GM23338 (cell line): Measurements from ENCODE around the gene CNIH3. TPM values are rescaled to one million over a fixed set of nuclear protein-coding genes. Genes with fewer than 3 reads are reported as not detected.

Source experiments
- ATAC-seq: fragments of 200-7000 bp; cut with Tn5 transposase; 3 replicates; pipeline ENCODE4 v1.9.1; 2020
- DNase-seq: peaks from one replicate; pipeline ENCODE4 v3.0.0-alpha.2; 2015; ENCODE audit warnings: low spot score
- H2AFZ ChIP-seq: fragments of 200-600 bp; sonication (generic); 2 replicates; pipeline ENCODE4 v1.8.0; 2016; ENCODE audit warnings: antibody characterized with exemption, mild to moderate bottlenecking, moderate library complexity
- H3F3A ChIP-seq: fragments of 200-600 bp; sonication (generic); replicated peaks from 2 replicates; pipeline ENCODE4 v1.8.0; 2017; ENCODE audit warnings: antibody characterized with exemption, mixed run types, low read depth
- H3K27ac ChIP-seq: fragments of 200-600 bp; sonication (generic); 2 replicates; pipeline ENCODE4 v1.6.1; 2016; ENCODE audit warnings: low read depth
- H3K27me3 ChIP-seq: fragments of 200-600 bp; sonication (generic); 2 replicates; pipeline ENCODE4 v1.8.0; 2016; ENCODE audit warnings: mild to moderate bottlenecking, mixed run types, moderate library complexity; ENCODE audit not compliant: insufficient read depth
- H3K36me3 ChIP-seq: fragments of 200-600 bp; sonication (generic); 2 replicates; pipeline ENCODE4 v1.8.0; 2016; ENCODE audit warnings: mild to moderate bottlenecking; ENCODE audit not compliant: insufficient read depth
- H3K4me1 ChIP-seq: fragments of 200-600 bp; sonication (generic); 2 replicates; pipeline ENCODE4 v1.8.0; 2016; ENCODE audit warnings: mild to moderate bottlenecking, moderate library complexity; ENCODE audit not compliant: insufficient read depth
- H3K4me2 ChIP-seq: fragments of 200-600 bp; sonication (generic); 2 replicates; pipeline ENCODE4 v1.7.1; 2017; ENCODE audit warnings: mixed run types
- H3K4me3 ChIP-seq: fragments of 200-600 bp; sonication (generic); 2 replicates; pipeline ENCODE4 v1.6.1; 2016; ENCODE audit warnings: mixed run types
- H3K79me2 ChIP-seq: fragments of 200-600 bp; sonication (generic); replicated peaks from 2 replicates; pipeline ENCODE4 v1.8.0; 2017; ENCODE audit warnings: mild to moderate bottlenecking; ENCODE audit not compliant: insufficient read depth
- H3K9me2 ChIP-seq: fragments of 200-600 bp; sonication (generic); 2 replicates; pipeline ENCODE4 v1.8.0; 2017; ENCODE audit not compliant: insufficient read depth
- H4K20me1 ChIP-seq: fragments of 200-600 bp; sonication (generic); replicated peaks from 2 replicates; pipeline ENCODE4 v1.8.0; 2017; ENCODE audit warnings: mild to moderate bottlenecking; ENCODE audit not compliant: insufficient read depth
- H3K27ac Mint-ChIP-seq: 2 replicates; pipeline ENCODE4 v1.8.0; 2020; ENCODE audit warnings: inconsistent platforms, mild to moderate bottlenecking, moderate library complexity, mixed read lengths
- H3K27me3 Mint-ChIP-seq: 3 replicates; pipeline ENCODE4 v1.8.0; 2022; ENCODE audit warnings: low read depth, mild to moderate bottlenecking, moderate library complexity, mixed read lengths, inconsistent platforms; ENCODE audit not compliant: insufficient read depth, poor library complexity
- H3K36me3 Mint-ChIP-seq: 3 replicates; pipeline ENCODE4 v1.8.0; 2021; ENCODE audit warnings: low read depth, mild to moderate bottlenecking, inconsistent platforms, moderate library complexity, mixed read lengths
- H3K4me1 Mint-ChIP-seq: 3 replicates; pipeline ENCODE4 v1.8.0; 2020; ENCODE audit warnings: mild to moderate bottlenecking, inconsistent platforms, mixed read lengths
- H3K4me3 Mint-ChIP-seq: 3 replicates; pipeline ENCODE4 v1.8.0; 2021; ENCODE audit warnings: moderate library complexity, mild to moderate bottlenecking, inconsistent platforms, mixed read lengths
- H3K9me3 Mint-ChIP-seq: 3 replicates; pipeline ENCODE4 v1.8.0; 2020; ENCODE audit warnings: moderate library complexity, mild to moderate bottlenecking, inconsistent platforms, mixed read lengths
- CREB1 ChIP-seq: fragments of 250-450 bp; sonication (Bioruptor Pico); IDR thresholded peaks from 2 replicates; pipeline ENCODE4 v1.5.0; 2020; ENCODE audit warnings: low read depth, mild to moderate bottlenecking, moderate library complexity
- EZH2 ChIP-seq: fragments of 200-600 bp; sonication (generic); IDR thresholded peaks from one replicate; pipeline ENCODE4 v1.8.0; 2017; ENCODE audit warnings: antibody characterized with exemption, mild to moderate bottlenecking, low read depth; ENCODE audit not compliant: unreplicated experiment
- EZH2phosphoT487 ChIP-seq: fragments of 200-600 bp; sonication (generic); IDR thresholded peaks from one replicate; pipeline ENCODE4 v1.8.1; 2018; ENCODE audit warnings: antibody characterized with exemption; ENCODE audit not compliant: unreplicated experiment
- JUNB ChIP-seq: IDR thresholded peaks from one replicate; pipeline ENCODE4 v1.6.1; 2016; ENCODE audit warnings: antibody characterized with exemption; ENCODE audit not compliant: unreplicated experiment
- NANOG ChIP-seq: IDR thresholded peaks from 2 replicates; pipeline ENCODE4 v1.6.1; 2016; ENCODE audit warnings: antibody characterized with exemption, borderline replicate concordance
- REST ChIP-seq: IDR thresholded peaks from one replicate; pipeline ENCODE4 v1.6.1; 2018; ENCODE audit warnings: antibody characterized with exemption; ENCODE audit not compliant: unreplicated experiment
- STAT1 ChIP-seq: IDR thresholded peaks from one replicate; pipeline ENCODE4 v1.6.1; 2016; ENCODE audit warnings: antibody characterized with exemption; ENCODE audit not compliant: unreplicated experiment
- ZNF114 ChIP-seq: fragments of 250-450 bp; sonication (Bioruptor Pico); IDR thresholded peaks from 2 replicates; pipeline ENCODE4 v1.5.0; 2020; ENCODE audit warnings: mild to moderate bottlenecking, moderate library complexity
- ZNF331 ChIP-seq: fragments of 250-450 bp; sonication (Bioruptor Pico); IDR thresholded peaks from 2 replicates; pipeline ENCODE4 v1.5.0; 2020; ENCODE audit warnings: low read depth, mild to moderate bottlenecking, moderate library complexity
- ZNF462 ChIP-seq: fragments of 250-450 bp; sonication (Bioruptor Pico); IDR thresholded peaks from 2 replicates; pipeline ENCODE4 v1.5.0; 2020; ENCODE audit warnings: mild to moderate bottlenecking, moderate library complexity
- polyA plus RNA-seq: library from polyadenylated mRNA; unstranded; fragments of >200 nt; fragmentation: Nextera tagmentation; extraction: Ambion mirVana; gene quantifications from 2 replicates; pipeline ENCODE4 v1.2.1, GENCODE V29; 2016
- total RNA-seq: library from RNA; depleted of rRNA; stranded (reverse); fragments of >200 nt; shearing (Covaris generic); gene quantifications from 2 replicates; pipeline ENCODE4 v1.2.3, GENCODE V29; 2014
- TF ChIP-seq, protein P1 (sequence below): IDR thresholded peaks from 2 replicates; pipeline ENCODE4 v1.6.1; 2016; ENCODE audit warnings: antibody characterized with exemption

The CNIH3 gene
- total and polyA plus RNA-seq, 2 experiments from 2014 or later, result 3.6 to 5.1 TPM

DNA sequence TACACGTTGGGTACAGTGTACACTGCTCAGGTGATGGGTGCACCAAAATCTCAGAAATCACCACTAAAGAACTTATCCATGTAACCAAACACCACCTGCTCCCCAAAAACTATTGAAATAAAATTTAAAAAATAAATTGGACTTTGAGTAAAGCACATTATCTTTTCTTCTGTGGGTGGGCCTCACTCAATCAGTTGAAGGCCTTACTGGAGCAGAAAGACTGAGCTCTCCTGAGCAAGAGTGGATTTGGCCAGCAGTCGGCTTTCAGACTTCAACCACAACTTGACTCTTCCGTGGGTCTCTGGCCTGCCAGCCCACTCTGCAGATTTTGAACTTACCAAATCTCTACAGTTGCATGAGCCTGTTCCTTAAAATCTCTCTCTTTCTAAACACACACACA is 78.9 kb downstream of the CNIH3 start (continued):
- TF ChIP-seq ZNF462 (CRISPR knock-in tag) (no peak), CREB1 (CRISPR knock-in tag) (no peak), EZH2 (no peak), NANOG (no peak)
- TF ChIP-seq, protein P1, sequence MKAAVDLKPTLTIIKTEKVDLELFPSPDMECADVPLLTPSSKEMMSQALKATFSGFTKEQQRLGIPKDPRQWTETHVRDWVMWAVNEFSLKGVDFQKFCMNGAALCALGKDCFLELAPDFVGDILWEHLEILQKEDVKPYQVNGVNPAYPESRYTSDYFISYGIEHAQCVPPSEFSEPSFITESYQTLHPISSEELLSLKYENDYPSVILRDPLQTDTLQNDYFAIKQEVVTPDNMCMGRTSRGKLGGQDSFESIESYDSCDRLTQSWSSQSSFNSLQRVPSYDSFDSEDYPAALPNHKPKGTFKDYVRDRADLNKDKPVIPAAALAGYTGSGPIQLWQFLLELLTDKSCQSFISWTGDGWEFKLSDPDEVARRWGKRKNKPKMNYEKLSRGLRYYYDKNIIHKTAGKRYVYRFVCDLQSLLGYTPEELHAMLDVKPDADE, result no peak

DNA sequence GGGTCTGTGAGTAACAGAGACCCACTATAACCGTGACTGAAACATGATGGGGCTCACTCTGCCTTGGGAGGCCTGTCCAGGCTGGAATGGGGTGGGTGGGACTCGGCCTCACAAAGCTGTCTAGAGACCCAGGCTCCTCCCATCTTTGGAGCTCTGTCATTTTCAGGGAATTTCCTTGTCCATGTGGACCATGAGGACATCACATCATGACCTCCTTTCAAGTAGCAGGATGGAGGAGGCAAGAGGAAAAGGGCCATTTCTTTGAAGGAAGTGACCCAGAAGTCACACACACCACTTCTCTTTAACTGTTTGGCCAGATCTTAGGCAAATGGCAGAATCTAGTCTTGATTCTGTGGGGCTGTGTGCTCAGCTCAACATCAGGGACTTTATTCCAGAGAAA is 79.9 kb downstream of the CNIH3 start:
- Histone ChIP-seq H3K4me3 (no peak overlapping the region), H4K20me1 (no peaks in the 10 kb centered on the region), H3K36me3 (no peaks in the 10 kb centered on the region), H3K27ac (no peak overlapping the region), H3K9me2 (no peaks in the 10 kb centered on the region), H2AFZ (no peak overlapping the region), H3K4me1 (peaks cover 4% of the 10 kb centered on the region; the same call in 1 of the 2 replicates), H3F3A (no peaks in the 10 kb centered on the region), H3K27me3 (no peaks in the 10 kb centered on the region), H3K79me2 (no peaks in the 10 kb centered on the region), H3K4me2 (no peak overlapping the region)
- ATAC-seq (no peak), DNase-seq (no peak)
- H3K4me3 Mint-ChIP-seq, result no peak overlapping the region
- no peaks in the 10 kb centered on the region for H3K36me3 Mint-ChIP-seq
- H3K9me3 Mint-ChIP-seq, result no peaks in the 10 kb centered on the region
- H3K27me3 Mint-ChIP-seq, result peaks cover 3% of the 10 kb centered on the region
- no peak overlapping the region for H3K27ac Mint-ChIP-seq
- peaks cover 6% of the 10 kb centered on the region for H3K4me1 Mint-ChIP-seq
- TF ChIP-seq ZNF331 (CRISPR knock-in tag) (no peak), NANOG (no peak), ZNF114 (CRISPR knock-in tag) (no peak), JUNB (no peak), EZH2phosphoT487 (no peak), EZH2 (no peak), REST (no peak), STAT1 (no peak)
- TF ChIP-seq, protein P1, result no peak
